ENCODE results near the gene CAMK1D.

CAMK1D gene

DNA sequence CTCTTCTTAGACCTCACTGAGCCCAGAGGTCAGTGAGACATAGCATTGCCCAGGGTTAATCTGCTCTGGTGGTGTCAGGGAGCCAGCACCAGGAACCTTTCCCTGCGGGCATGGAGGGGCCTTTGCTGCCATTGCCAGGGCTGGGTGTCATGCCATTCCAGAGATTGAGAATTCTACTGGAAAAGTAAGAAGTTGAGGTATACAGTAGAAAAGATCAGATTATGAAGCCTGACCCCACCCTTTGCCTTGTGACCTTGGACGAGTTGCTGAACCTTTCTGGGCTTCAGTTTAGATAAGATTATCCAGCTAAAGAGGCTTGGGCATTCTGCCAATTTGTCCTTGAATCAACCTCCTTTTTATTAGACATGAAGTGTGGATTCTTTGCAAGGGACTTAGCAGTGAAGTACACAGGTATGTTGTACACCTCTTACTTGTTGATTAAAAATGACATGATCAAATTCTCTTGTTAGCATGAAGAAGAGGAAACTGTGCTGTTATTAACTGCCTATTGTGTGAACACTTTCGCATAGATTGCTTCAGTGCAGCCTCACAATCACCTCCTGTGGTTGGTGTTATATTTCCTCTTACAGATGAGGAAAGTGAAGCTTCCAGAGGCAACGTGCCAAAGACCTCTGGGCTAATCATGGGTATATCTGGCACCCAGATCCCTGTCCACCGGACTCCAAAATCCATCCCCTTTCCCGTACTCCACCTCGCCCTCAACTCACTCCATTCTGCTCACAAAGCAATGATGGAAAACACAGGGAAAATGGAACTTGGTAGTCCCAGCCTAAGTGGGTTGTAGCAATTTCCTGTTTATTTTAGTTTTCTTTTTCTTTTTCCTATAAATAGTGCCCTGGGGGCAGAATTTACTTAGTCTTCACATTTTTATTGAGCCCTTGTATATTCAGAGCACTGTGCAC, 151.3 kb downstream of the CAMK1D start:
- DNase-seq (ENCODE audit: low read depth): no peak

DNA sequence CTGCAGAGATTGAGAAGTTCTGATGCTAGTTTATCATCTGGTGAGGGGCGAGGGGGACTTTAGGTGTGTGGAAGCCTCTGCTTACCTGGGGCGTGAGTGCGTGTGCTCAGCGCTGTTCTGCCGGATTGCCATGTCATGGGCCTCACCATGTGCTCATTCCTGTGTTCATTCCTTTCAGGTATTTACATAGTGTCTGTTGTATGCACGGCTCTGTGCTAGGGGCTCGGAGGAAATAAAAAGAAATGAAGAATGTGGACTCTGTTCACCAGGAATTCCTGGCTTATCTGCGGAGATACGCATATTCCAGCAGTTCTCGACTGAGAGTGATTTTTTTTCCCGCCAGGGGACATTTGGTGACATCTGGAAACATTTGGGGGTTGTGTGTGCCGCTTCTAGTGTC, 152.0 kb downstream of the CAMK1D start:
- no peak for DNase-seq (ENCODE audit: low read depth)

DNA sequence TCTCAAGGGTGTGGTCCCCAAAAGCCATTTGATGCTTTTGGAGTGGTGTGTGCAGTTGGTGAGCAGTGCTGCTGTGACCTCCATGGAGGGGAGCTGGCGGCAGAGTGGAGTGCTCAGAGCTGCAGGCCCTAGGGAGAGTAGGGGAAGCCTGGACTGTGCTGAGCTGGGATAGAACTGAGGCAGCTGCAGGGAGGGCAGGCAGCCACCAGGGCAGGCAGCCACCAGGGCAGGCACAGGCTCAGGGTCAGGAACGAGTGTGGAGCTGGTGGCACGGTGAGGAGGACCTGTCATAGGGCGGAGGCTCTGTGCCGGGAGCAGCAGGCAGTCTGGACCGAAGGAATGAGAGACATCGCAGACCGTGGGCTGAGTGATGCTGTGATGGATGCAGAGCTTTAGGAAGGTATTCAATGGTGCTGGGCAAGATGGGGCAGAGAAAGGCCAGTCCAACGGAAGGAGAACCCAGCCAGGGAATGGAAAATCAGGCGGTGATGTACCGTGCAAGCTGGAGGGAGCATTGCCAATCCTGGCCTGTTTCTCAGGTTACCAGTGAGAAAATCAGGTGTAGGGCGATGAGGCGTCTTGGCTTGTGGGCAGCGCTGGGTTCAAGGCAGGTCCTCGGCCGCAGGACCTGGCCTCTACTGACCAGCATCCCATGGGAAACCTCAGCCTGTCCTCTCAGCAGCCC, 152.6 kb downstream of the CAMK1D start:
- no peak for DNase-seq (ENCODE audit: low read depth)

DNA sequence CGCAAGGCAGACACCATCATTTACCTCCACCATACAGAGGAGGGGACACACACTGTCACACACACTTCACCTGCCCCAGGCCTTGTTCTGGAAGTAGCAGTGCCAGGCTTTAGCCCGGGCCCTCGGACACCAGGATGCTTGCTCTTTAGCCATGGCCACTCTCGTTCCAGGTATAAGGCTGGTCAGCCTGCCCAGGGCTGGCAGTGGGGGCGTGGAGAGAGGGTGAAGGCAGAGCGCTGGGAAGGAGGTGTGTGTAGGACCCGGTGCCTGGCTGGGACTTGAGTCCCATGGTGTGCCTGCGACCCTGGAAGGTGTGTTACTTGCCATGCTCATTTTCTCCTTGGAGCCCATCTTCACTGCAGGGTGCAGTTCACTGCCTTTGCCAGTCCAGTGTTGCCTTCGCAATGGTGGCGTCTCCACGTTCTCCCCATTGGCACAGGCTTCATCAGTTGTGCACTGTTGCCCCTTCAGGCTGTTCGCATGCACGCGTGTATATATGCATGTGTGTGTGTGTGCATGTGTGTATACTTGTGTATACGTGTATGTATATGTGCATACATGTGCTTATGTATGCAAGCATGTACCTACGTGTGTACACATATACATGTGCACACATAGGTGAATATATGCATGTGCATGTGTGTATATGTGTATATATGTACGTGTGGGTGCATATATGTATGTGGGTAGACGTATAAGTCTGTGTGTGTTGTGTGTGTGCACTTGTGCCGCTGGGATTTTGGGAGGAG, 153.4 kb downstream of the CAMK1D start:
- DNase-seq (ENCODE audit: low read depth): no peak

DNA sequence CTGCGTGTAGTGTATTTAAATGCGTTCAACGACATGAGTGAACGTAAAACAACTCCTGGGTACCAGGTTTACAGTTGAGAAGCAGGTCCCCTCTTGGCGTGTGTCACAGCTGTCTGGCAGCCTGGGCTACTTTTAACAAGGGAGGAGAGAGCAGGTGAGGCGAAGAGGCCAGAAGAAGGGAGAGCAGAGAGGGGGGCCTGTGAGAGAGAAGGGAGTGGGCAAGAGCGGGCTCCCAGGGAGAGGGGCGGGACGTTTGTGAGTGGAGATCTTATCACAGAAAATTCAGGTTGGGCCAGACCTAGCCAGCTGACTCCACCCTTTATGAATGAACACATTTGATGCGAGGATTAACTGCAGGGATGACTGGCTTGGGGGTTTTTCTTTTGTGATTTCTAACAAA, 154.0 kb downstream of the CAMK1D start:
- no peak for DNase-seq (ENCODE audit: low read depth)

DNA sequence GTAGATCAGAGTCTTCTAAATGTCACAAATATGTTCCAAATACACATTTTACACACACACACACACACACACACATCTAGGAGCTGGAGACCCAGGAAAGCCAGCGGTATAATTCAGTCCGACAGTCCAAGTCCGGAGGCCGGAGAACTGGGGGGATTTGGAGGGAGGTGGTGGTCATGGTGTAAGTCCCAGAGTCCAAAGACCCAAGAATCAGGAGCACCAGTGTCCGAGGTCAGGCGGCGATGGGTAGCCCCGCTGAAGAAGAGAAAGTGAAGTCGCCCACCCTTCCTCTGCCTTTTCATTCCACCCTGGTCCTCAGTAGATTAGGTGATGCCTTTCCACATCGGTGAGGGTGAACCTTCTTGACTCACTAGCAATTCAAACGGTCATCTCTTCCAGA, 154.8 kb downstream of the CAMK1D start:
- no peak for DNase-seq (ENCODE audit: low read depth)

DNA sequence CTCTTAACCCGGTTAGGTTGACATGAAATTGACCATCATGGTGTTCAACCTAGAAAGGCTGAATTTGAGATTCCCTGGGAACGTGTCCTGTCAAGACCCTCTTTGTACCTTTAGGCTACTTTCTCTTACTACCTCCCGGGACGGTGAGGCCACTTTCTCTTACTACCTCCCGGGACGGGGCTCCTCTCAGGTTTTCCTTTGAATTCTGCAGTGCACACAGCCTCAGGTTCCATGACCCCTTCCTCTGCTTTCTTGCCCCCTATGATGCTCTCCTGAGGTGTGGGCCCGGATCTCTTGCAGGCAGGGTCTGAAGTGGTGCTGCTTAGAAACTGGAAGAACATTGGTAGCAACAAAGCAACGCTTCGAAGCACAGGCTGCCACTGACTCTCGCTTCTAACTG, 155.3 kb downstream of the CAMK1D start:
- DNase-seq (ENCODE audit: low read depth): no peak

DNA sequence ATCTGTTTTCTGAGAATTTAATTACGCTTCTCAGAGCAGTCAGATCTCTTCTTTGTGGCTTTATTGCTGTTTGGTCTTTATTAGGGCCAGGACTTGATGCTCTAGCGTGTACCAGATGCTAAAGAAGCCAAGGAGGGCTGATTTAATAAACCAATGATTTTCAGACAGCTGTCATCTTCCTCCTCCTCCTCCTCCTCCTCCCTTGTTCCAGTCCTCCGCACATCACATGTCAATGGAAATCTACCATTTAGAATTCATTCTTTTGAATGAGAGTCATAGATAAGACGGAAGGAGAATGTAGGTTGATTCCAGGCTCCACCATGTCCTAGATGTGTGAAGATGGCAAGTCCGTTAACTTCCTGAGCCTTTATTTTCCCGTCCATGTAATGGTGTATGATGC, 156.3 kb downstream of the CAMK1D start:
- no peak for DNase-seq (ENCODE audit: low read depth)

DNA sequence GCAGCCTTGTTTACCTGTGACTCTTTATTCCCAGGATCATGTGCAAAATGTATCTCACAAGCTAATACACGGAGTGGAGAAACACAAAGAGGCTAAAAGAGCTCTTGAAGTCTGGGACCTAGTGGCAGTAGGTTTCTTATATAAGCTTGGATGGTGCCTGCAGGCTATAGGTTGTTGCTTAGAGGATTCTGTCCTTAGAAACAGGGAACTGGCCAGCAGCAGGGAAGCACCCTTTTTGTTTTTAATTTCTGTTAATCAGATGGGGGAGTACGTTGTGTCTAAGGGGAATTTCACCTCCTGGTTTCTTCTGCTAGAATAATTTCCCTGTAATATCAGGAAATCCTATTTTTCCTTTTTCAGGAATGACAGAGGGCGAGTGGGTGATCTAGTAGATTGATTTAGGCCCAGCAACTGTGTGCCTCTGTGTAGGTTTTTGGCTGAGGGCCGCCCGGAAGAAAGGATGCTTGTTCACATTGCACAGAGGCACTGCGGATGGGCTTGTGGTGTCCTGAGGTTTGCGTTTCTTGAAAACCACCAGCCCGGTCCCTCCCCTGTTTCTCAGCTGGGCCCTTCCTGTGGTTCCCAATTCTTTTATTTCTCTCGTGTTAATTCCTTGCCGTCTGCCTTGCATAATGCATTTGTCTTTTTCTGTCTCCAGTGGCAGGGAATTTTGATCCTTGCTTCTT, 158.0 kb downstream of the CAMK1D start:
- no peak for DNase-seq (ENCODE audit: low read depth)

DNA sequence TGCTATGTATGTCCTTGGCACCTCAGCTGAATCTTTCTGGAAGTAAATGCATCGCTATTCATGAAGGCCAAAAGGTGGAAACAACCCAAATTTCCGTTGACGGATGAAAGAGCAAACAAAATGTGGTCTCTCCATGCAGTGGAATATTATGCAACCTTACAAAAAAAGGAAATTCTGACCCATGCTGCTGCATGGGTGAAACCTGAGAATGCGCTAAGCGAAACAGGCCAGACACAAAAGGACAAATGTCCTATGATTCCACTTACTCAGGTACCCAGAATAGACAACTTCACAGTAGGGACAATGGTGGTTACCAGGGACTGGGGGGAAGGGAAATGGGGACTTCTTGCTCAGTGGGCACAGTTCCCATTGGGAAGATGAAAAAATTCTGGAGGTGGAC, 158.8 kb downstream of the CAMK1D start:
- no peak for DNase-seq (ENCODE audit: low read depth)

DNA sequence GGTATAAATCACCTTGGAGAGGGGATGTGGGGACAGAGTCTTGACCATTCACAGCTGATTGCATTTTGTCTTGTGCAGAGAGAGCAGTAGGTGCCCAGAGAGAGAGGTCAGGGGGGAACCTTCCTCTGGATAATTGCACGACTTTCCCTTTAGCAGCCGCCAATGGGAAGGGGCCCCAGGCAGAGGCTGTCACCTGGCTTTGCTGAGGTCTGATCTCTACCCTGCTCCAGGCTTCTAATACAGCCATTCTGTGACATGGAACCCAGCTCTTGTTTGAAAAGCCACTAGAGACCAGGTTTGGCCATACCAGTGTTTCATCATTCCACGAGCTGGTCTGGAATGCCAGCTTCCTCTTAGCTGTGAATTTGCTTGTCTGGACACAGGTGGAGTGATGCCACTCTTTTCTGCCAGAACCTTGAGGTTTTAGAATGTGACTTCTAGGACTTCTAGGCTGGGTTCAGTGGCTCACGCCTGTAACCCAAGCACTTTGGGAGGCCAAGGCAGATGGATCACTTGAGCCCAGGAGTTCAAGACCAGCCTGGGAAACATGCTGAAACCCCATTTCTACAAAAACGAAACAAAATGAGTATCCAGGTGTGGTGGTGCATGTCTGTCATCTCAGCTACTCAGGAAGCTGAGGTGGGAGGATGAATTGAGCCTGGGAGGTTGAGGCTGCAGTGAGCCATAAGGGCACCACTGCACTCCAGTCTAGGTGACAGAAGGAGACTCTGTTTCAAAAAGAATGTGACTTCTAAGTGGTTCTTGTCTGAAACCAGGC, 159.9 kb downstream of the CAMK1D start:
- no peak for DNase-seq (ENCODE audit: low read depth)

DNA sequence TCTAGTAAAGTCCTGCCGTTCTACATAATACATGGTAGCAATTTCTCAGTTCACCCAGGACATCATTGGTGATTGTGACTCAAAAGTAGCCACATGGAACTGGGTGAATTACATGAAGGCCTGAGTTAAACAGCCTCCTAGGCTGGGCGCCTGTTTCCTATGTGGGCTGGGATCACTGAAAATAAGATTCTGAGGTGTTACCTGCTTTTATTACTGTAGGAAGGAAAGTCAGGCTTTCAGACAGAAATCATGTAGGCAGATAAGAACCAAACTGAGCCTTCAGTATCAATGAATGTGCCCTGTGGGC, 160.4 kb downstream of the CAMK1D start:
- DNase-seq (ENCODE audit: low read depth): no peak

DNA sequence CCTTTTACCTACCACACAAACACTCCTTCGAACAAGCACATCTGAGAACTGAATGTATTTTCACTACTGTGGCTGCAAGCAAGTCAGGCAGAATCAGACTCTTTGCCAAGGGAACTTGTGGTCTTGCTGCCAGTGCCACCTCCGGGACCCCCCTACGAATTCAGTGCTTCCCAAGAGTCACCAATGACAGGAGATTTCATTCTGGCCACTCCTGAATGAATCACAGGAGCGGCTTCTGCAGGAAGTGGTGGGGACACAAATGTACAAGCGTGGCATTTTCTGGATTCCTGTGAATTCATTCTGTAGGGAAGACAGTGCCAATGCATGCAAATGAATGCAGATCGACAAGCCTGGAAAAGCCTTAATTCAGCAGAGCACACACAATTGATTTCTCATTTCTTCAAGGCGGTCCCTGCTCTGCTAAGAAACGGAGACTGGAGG, 161.2 kb downstream of the CAMK1D start:
- DNase-seq (ENCODE audit: low read depth): no peak

DNA sequence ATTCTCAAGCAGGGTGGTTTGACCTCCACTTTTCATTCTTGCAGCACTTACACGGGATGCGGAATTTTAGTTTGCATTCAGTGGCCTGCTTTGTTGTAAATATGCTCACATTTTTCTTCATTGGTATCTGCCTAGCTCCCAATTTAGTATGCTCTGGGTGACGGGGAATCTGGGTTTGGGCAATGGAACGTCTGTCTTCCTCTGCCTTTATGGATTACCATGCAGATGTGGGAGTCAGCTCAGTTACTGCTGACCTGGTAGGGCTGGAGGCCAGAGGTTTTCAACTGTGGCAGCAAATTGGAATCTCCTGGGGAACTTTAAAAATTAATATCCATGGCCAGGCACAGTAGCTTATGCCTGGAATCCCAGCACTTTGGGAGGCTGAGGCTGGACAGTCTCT, 161.6 kb downstream of the CAMK1D start:
- DNase-seq (ENCODE audit: low read depth): no peak

DNA sequence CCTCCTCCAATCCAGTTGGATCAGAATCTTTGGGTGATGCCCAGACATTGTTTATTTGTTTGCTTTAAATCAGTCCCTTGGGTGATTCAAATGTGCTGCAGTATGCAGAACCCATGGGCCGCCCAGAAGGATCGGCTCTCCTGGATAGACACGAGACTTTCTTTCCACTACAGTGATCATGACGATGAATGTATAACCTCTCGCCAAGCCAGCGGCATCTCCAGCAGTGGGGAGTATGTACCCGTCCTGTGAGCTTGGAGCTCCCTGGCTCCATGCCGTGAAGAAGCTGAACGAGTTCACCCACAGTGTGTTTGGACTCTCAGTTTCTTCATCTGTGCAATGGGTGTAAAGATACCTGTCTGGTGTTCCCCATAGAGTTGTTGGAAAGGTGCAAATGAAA, 162.3 kb downstream of the CAMK1D start:
- DNase-seq (ENCODE audit: low read depth): no peak

DNA sequence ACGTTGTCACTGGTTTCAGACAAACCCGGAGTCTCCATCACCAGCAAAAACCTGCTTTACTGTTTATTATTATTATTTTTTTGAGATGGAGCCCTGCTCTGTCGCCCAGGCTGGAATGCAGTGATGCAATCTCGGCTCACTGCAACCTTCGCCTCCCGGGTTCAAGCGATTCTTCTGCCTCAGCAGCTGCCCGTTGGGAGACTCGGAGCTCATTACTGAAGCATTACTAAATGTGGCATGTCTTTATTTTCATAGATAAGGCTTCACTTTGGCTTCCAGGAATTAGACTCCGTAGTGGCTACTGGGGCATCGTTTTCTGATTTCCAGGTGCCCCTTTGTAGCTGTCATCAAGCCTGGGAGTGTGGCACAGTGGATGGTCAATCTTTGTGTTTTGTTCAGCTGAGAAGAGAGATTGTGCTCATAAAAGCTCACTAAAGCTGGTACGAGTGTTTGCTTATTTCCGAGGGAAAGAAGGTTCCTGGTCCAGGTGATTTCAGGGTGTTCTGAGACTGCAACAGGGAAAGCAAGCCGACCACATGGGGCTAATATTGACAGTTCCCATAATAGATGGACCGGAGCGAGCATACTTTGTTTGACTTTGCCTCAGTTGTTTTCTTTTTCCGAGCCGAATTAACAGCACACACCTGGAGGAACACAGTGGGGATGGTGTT, 163.1 kb downstream of the CAMK1D start:
- no peak for DNase-seq (ENCODE audit: low read depth)

DNA sequence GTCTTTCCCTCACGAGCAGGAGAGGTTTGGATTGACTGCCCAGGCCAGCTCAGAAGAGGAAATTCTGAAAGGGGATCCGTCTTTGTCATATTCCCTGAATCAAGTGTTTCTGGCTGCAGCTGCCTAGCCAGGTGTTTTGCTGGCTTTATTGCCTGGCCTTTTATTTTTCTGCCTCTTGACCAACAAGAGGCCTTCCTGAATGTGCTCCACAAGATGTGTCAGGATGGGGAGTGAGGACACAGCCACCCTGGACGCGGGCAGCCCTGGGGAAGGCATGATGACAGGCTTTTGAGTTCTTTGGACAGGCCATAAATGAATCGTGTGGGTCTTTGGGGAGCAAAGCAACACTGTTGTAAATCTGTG, 163.6 kb downstream of the CAMK1D start:
- DNase-seq (ENCODE audit: low read depth): no peak

DNA sequence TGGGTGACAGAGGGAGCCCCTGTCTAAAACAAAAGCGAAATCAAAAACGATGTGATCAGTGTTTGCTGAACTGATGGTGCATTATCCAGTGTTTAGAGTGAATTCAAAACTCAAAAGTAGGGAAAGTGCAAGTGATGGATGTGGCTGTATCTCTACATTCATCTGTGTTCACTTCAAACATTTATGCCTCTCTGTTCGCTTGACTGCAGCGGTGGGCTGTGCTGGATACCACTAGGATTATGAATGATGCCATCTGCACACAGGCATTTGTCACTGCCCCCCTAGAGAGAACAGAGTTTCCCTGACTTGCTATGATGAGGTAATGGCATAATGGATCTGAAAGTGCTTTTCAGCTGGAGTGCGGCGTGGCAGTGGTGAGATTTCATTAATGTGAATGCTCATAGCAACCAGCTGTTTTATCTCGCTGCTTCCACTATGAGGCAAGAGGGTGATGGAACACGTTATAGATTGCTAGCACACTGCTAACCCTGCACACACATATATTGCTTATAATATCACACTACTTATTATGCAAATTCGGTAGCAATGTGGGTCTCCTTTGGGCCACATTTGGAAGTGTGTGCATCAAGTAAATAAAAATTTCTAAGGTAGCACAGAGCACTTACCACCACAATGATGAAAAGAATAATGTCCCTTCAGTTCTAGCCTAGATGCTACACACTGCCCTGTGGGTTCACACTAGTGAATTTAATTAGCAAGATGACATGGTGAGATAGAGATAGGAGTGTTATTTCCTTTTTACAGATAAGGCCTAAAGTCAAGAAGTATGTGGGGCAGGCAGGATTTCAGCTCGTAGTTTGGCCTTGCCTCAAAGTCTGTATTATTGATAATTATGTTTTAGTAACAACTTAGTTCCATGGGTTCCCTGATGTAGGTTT, 164.7 kb downstream of the CAMK1D start:
- no peak for DNase-seq (ENCODE audit: low read depth)

DNA sequence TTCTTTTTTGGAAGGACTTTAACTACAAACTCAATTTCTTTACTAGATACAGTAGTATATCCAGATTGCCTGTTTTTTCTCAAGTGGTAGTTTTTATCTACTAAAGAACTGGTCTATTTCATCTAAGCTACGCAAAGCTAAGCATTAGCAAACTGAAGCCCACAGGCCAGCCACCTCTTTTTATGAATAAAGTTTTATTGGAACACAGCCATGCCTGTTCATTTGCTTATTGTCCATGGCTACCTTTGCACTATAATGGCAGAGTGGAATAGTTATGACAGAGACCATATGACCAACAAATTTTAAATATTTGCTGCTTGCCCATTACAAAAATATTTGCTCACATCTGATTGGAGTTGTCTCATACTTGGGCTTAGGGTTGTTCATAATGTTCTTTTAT, 168.7 kb downstream of the CAMK1D start:
- no peak for DNase-seq (ENCODE audit: low read depth)

DNA sequence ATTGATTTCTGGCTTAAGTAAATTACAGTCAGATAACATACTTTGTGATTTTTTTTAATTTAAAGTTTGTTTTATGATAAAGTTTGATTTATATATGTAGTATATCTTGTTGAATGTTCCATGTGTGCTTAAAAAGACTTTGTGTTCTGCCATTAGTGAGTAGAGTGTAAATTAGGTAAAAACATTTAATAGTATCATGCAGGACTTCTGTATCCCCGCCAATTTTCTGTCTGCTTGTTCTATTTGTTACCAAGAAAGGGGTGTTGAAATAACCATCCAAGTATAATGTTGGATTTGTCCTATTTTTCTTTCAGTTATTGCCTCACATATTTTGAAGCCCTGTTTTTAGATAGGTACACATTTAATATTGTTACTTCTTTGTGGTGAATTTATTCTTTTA, 172.1 kb downstream of the CAMK1D start:
- no peak for DNase-seq (ENCODE audit: low read depth)
